ENCODE results near the gene FBXL15.

- TF ChIP-seq CTCF (IDR thresholded peaks at IDR 0.05 in 4 of 5, conservative IDR thresholded peaks at IDR 0.05 in 1 of 5) = no peak
- no peak for TF ChIP-seq POLR2A (IDR thresholded peaks at IDR 0.05)
These were observed 11.0 kb downstream of the FBXL15 start for GRCh38 chr10:102431452-102432124.
